DMS153 treated with DMSO at 0.1 percent for 48 hours (cell line): ENCODE results near the gene MORN4.
"Not testable (repeated sequence)": the region's sequence is repeated elsewhere in the genome, so short reads cannot be mapped to it uniquely, and the experiment has no call there.

ENCODE experiments used
- DNase-seq: peaks from one replicate; lab custom pipeline; 2025; ENCODE audit not compliant: unreplicated experiment; lab: John Stamatoyannopoulos, UW

MORN4 gene

DNA sequence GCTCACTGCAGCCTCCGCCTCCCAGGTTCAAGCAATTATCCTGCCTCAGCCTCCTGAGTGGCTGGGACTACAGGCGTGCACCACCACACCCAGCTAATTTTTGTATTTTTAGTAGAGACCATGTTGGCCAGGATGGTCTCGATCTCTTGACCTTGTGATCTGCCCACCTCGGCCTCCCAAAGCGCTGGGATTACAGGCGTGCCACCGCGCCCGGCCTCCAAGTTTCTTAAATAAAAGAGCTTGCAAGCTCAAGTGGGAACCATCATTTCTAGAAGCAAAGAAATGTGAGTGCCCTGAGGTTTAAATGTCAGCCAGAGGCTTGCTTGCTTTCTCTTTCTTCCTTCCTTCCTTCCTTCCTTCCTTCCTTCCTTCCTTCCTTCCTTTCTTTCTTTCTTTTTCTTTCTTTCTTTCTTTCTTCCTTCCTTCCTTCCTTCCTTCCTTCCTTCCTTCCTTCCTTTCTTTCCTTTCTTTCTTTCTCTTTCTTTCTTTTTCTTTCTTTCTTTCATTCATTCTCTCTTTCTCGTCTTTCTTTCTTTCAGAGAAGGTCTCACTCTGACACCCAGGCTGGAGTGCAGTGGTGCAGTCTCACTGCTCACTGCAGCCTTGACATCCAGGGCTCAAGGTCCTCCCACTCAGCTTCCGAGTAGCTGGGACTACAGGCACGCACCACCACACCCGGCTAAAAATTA, 9.3 kb upstream of the MORN4 start:
- not testable (repeated sequence) for DNase-seq

DNA sequence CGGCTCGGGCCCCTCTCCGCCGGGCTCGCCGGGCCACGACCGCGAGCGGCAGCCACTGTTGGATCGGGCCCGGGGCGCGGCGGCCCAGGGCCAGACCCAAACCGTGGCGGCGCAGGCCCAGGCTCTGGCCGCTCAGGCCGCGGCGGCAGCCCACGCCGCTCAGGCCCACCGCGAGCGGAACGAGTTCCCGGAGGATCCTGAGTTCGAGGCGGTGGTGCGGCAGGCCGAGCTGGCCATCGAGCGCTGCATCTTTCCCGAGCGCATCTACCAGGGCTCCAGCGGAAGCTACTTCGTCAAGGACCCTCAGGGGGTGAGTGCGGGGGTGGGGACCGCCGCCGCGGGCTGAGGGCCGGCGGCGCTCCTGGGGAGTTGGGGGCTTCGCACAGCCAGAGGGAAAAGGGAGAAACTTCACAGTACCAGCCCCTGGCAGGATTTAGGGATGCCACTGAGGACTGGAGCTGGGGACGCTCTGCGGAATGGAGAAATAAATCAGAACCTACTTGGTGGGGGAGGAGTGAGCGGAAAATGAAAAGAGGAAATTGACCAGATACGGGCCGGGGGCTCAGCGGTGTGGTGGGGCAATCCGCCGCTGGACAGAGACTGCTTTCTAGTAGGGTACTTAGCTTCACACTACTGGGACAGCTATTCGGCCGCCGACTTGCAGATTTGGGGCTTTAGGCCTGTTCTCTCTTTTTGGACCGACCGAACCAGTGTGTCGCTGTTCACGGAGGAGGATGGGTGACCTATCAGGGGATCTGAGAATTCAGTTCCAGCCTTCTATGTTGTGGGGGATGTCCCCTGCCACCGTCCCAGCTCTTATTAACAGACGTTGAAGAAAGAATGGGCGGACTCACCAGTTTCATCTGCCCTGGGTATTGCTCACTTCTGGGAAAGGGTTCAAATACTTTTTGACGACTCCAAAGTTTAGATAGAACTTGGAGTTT, 7.8 kb upstream of the MORN4 start:
- no peak for DNase-seq

DNA sequence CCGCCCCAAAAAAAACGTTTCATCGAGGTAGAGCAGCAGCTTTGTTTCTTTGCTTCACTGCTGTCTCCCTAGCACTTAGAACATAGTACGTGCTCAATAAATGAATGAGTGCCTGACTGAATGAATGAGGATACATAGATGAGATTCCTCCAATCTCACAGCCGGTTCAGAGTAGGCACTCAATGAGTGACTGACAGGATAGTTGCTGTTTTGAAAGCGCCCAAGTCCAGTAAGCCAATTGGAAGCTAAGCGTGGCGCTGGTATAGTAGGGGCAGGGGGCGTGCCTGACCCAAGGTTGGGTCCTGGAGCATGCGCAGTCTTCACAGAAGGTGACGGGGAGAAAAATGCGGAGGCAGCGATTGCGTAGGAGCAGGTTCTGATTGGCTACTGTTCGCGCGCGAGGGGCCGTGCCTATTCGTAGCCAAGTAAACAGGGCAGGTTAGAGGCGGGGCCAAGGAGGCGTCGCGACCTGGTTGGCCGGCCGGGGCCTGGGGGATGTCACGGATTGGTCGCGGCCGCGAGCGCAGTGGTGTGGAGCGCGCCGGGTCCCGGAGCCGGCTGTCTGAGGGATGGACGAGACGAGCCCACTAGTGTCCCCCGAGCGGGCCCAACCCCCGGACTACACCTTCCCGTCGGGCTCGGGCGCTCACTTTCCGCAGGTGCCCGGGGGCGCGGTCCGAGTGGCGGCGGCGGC, 7.0 kb upstream of the MORN4 start, which contains the start of gene PI4K2A:
Gene PI4K2A (plus strand): TSS at position 498 of the 694 bp plus-strand sequence. CDS start 72 bp downstream, at position 570.
- DNase-seq: peak; percentile 98

DNA sequence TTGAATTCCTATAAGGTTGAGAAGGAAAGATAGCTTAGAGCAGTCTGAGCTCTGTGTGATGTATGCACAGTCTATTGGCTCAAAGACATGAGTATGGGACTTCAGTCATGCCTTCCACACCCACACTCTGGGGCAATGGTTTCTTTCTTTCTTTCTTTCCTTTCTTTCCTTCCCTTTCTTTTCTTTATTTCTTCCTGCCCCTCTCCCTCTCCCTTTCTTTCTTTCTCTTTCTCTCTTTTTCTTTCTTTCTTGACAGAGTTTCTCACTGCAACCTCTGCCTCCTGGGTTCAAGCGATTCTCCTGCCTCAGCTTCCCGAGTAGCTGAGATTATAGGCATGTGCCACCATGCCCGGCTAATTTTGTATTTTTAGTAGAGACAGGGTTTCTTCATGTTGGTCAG, 5.8 kb upstream of the MORN4 start:
- DNase-seq: not testable (repeated sequence)

DNA sequence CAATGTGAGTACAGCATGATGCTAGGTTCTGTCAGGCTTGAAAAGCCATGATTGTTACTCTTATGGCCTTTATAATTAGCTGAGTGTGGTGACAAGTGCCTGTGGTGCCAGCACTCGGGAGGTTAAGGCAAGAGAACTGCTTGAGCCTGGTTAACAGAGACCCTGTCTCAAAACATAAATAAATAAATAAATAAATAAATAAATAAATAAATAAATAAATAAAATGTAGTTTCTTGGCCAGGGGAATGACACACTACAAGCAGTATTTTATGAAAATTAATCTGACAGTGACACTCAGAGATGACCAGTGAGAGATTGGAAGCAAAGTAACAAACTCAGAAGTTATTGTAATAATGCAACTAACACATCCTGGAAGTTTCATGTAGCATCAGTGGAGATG, 2.3 kb upstream of the MORN4 start:
- DNase-seq: no peak

DNA sequence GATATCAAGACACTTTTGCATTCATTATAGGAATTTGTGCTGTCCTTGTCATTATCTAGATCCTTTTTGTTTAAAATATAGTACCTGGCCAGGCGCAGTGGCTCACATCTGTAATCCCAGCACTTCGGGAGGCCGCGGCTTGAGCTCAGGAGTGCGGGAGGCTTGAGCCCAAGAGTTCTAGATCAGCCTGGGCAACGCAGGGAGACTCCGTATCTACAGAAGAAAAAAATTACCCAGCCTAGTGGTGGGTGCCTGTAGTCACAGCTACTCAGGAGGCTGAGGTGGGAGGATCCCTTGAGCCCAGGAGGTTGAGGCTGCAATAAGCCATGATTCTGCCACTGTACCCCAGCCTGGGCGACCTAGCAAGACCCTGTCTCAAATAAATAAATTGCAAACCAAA, 621 bp upstream of the MORN4 start:
- no peak for DNase-seq

DNA sequence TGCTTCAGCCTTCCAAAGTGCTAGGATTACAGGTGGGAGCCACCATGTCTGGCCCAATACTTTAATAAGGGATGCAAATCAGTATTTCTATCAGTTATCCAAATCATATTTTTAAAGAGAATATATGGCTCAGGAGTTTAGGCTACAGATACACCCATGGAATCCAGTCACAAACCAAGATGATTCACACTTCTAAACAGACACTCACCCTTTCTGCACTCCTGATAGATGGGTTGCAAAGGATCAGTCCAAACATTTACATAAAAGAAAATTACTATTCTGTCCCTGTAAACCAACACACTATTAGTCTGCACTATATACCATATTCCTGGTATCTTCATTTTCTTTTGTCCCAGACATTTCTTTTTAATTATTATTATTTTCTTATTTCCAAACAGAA, 2.2 kb downstream of the MORN4 start:
- no peak for DNase-seq

DNA sequence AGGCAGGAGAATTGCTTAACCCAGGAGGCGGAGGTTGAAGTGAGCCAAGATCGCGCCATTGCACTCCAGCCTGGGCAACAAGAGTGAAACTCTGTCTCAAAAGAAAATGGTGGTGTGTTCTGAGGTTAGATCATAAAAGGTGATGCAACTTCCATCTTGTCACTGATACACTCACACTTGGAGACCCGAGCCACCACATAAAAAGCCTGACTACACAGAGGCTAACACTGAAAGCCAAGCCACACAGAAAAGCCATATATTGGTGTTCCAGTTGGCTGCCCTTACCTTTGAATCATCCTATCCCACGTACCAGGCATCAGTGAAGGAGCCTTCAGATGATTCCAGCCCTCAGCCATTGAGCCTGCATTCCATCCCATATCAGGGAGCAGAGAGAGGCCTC, 4.0 kb downstream of the MORN4 start:
- no peak for DNase-seq

DNA sequence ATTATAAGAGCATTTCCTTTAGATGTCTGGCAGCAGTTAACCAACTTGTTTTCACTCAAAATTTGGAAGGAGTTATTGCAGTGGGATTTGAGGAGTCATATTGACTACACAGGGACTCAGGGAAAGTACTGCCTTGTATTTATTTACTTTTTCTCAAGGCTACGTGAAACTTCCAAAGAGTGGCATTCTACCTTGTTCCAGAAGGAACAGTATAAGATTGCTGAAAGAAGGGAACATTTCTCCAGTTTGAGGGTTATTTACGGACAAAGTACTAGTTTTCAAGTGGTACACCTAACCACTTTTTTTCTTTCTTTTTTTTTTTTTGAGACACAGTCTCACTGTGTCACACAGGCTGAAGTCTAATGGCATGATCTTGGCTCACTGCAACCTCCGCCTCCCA, 5.1 kb downstream of the MORN4 start:
- no peak for DNase-seq

DNA sequence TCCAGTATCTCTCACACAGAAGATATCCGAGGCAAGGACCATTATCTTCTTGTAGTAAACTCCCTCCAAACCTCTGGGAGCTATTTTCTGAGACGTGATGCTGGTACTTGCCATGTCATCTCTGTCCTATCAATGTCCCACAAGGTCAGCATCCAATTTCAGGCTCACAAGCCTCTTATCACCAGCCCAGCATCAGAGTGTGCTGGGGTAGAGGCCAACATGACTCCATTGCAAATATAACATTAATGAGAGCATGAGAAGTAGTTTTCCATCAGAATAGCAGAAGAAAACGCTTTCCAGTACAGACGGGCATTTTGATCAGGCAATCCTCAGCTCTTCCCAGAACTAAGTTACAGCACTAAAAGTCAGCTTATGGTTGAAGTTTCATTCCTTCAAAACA, 5.6 kb downstream of the MORN4 start:
- no peak for DNase-seq

DNA sequence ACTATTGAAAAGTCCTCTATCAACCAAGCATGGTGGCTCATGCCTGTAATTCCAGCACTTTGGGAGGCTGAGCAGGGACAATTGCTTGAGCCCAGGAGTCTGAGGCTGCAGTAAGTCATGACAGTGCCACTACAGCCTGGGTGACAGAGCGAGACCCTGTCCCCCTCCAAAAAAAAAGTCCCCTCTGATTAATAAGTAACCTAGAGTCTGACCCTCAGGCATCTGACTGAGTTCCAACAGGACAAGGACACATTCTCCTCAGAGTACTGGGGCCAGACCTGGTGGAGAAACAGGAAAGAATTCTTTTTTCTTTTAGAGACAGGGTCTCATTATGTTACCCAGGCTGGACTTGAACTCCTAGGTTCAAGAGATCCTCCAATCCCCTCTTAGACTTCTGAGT, 10.0 kb downstream of the MORN4 start:
- DNase-seq: no peak

DNA sequence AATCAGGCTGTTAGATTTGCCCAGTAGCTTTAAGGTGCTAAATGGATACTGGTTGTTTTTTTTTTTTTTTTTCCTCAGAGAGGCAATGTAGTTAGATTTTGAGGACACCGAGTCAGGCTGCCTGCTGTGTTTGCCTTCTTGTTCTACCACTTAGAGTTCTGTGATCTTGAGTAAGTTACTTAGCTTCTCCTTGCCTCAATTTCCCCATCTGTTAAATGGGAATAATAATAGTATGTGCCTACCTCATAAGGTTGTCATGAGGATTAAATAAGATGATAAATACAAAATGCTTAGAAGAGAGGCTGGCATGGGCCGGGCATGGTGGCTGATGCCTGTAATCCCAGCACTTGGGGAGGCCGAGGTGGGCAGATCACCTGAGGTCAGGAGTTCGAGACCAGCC, 14.6 kb downstream of the MORN4 start:
- DNase-seq: no peak

DNA sequence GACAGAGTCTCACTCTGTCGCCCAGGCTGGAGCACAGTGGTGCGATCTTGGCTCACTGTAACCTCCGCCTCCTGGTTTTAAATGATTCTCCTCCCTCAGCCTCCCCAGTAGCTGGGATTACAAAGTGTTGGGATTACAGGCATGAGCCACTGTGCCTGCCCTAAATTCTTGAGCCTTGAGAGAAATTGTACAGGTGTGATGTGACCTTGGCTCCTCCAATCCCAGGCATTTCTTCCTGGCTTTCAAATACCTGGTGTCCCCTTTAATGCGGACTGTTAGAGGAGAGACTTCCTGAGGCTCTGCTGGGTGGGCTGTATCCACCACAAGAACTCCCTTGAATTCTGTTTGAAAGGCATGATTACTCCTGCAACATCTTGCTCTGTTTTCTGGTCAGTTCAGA, 15.0 kb downstream of the MORN4 start:
- DNase-seq: no peak

DNA sequence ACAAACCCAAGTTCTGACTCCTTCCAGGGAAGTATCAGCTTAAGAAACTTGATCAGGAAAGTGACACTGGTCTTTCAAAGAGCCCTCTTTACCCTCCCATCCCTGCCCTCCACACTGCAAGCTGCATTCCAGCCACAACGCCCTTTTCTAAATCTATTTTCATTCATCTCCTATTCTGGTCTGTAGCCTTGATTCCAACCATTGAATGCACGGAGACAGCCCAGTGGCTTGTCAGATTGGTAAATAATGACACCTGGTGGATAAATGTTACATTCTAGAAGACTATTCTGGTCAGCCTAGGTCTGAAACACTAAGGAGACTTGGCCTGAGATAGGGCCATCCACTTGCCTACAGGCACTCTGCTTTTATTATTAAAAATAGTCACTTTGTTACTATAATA, 20.9 kb downstream of the MORN4 start:
- DNase-seq: no peak

DNA sequence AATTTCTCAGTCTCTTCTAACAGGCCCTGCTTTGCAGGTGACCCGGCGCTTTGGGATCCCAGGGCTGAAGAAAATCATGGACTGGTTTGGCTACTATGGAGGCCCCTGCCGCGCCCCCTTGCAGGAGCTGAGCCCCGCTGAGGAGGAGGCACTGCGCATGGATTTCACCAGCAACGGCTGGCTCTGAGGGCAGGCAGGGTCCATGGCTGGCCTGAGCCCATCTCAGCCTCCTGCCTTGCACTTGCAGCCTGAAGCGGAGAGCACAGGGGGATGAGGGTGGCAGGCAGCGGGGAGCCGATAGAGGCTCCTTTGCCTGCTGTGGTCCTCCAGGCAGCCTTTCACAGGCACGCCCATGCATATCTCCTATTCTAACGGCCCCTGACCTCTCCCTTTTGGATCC, 21.8 kb downstream of the MORN4 start:
- no peak for DNase-seq

DNA sequence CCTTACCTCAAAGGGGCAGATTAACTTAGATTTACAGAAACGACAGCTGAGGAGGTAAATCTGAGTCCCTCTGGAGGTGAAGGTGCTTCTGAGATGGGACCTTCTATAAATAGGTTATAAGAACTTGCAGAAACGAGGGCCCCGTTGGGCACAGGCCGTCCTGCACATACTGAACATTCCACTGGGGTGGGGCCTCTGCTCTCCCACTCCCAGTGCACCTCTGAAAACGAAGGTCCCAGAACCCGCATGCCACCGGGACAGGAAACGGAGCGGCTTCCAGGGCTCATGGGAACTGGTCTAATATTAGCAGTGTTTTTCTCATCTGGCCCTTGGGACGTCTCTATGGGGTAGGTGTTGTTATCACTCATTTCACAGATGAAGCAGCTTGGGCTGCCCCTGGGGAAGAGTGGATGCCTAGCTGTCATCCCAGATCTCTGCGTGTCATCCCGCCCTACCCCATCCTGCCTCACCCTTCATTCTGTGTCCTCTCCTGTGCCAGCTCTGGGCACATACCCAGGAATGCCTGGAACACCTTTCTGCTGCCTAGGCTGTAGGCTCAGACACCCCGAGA, 24.2 kb downstream of the MORN4 start:
- no peak for DNase-seq

DNA sequence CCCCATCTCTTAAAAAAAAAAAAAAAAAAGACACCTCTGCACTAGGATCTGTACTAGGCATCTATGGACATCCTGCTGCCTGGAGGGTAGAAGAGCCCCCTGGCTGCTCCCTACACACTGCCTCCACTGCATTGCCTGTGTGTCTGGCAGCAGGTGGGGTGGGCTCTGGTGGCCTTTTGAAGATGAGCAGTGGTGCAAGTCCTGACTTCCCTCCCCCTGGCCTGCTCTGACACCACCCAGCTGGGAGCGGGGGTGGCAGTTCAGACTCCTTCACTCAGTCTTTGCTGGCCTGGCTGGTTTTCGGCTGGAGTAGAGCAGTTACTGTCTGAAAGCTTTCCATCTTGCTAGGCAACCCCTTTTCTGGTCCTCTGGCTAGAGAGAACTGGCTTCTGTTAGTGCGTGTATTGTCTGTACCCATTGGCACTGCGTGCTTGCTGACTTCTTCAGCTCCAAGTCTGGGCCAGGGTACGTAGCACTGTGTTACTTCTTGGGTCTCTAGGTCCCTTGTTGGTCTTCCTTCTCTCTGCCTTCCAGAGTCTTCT, 26.1 kb downstream of the MORN4 start:
- DNase-seq: no peak

DNA sequence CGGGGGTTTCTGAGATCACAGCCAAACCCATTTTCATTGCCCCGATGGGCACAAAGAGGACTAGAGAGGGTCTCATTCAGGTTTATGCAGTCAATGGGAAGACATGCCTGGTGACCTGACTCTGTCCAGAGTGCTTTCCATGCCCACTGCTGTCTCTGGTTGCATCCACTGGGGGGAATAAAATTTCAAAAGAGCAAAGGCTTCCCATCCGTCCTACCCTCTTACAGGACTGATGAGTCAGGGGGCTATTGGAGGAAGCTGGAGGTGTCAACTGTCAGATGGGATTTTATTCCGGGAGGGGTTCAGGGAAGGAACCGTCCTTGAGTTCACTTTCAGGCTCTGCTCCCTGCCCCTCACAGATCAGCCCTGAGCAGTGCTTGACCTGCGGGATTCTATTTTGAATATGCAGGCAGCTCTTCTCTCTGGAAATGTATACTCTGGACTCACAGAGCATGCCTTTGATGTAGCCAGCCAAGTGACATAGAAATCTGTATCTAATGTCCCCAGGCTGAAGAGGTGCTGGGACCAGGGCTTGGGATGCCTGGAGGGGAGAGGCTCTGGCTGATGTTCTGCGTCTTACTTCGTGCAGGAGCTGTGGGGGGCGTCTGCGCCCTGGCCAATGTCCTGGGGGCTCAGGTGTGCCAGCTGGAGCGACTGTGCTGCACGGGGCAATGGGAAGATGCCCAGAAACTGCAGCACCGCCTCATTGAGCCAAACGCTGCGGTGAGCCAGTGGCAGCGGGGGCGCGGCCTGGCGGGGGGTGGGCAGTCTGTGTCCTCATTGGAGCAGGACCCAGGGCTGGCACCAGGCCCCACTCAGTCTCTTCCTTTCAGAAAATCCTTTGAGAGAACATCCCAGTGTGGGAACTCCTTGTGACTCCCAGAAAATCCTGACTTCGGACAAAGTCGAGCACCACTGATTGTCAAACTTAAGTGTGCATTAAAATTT, 31.8 kb downstream of the MORN4 start:
- no peak for DNase-seq

DNA sequence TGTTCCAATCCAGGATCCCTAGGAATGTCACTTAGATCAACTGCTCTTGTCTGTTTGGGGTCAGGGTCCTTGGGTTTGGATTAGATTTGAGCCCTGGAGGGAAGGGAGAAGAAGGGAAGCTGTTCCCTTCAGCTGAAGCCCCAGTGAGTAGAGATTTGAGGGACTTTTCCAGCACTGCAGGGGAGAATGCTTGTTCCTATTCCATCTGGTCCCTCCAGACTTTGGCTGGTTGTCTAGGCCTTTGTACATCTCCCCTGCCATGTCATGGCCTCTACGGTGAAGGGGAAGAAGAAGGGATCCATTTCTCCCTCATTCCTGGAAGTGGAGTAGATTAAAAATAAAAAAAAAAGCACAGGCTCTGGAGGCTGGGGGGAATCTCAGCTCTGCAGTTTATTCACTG, 32.7 kb downstream of the MORN4 start:
- no peak for DNase-seq

DNA sequence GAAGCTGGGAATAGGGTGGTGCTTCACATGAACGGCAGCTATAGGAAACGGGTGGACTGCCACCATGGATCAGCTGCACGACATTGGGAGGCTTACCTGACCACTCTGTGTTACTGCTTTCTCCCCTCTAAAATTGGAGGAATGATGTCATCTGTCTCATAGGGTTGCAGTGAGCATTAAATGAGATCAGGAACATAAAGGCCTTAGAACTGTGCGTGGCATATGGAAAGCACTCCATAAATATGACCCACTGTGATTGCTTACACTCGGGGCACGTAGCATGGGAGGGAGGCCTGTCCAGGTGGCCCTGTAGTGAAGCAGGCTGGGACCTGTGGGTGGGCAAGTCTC, 34.1 kb downstream of the MORN4 start:
- DNase-seq: no peak
